ENCODE results near the gene CD86.

Gene CD86

DNA sequence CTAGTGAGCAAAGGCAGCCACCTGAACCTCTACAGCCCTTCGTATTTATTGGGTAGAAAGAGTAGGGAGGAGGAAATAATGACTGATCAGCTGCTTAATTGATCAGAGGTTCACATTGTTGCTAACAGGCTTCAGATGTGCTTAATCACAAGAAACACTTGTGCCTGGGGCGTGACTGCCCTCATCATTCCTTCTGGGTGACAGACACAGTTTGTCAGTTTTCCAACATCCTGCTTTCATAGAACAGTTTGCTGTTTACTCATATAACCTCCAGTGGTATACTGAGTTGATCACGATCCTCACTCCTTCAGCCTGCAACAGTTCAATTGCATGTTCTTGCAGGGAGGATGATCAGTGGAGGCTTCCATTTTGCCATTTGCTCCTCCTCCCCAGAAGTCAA is 114.7 kb downstream of the CD86 start:
- DNase-seq = no peak
